C4-2B (cell line): Measurements from ENCODE around the gene NUP210.

Source experiments
- H3K27ac ChIP-seq: fragments of 450-650 bp; 2 replicates; pipeline ENCODE4 v1.5.1; 2017
- CTCF ChIP-seq: fragments of 450-650 bp; conservative IDR thresholded peaks from 2 replicates; pipeline ENCODE4 v1.5.1; 2017; ENCODE audit warnings: mild to moderate bottlenecking
- ZFX ChIP-seq: fragments of 450-650 bp; IDR thresholded peaks from 2 replicates; pipeline ENCODE4 v1.6.1; 2017

Gene NUP210

DNA sequence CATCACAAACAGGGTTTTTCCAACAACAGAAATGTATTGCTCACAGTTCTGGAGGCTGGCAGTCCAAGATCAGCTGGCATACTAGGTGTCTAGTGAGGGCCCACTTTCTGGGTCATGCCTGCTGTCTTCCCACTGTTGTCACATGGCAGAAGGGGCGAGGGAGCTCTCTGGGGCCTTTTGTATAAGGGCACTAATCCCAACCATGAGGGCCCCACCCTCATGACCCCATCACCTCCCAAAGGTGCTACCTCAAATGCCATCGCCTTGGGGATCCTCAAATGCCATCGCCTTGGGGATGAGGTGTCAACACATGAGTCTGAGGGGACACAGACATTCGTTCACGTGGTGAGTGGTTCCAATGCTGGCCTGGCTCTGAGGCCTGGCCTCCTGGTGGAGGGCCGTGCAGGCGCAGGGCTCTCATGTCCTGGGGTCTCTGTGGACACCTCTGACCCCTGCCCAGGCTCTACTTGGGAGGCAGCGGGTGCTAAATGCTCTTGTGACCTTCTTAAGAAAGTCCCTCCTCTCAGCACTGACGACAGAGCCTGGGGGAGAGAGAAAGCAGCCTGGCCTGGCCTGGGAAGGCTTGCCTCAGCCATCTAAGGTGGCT is 16.8 kb downstream of the NUP210 start:
- no peak overlapping the region for H3K27ac ChIP-seq
- TF ChIP-seq CTCF: no peak
- TF ChIP-seq ZFX: no peak

GRCh38 chr3:13401149-13401548 is 19.0 kb downstream of the NUP210 start:
- H3K27ac ChIP-seq: no peak overlapping the region
- TF ChIP-seq CTCF (no peak), ZFX (no peak)

- TF ChIP-seq ZFX (no peak), CTCF (no peak)
- no peak overlapping the region for H3K27ac ChIP-seq
Measured at GRCh38 chr3:13400114-13400673, 19.9 kb downstream of the NUP210 start.

DNA sequence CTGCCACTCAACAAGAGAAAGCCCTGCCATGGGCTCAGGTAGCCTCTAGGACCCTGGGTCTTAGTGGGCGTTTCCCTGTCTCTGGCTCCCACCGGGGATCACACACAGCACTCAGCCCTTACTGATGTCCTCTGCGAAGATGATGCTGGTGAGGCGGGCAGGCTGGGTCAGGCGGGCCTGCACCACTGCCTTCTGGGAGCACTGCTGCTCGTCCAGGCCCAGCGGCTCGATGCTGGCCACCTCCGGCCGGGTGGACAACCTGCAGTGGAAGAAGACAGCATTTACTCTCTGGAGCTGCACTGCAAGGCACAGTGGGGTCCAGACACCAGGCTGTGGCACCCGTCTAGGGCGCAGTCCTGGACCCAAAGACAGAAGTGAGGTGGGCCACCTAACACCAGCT is 20.5 kb downstream of the NUP210 start:
- TF ChIP-seq ZFX (no peak), CTCF (no peak)
- no peak overlapping the region for H3K27ac ChIP-seq

GRCh38 chr3:13397316-13397715 is 22.8 kb downstream of the NUP210 start:
- peak overlapping the region; percentile 23 for H3K27ac ChIP-seq
- TF ChIP-seq CTCF (no peak), ZFX (no peak)

- TF ChIP-seq CTCF (no peak), ZFX (no peak)
- no peak overlapping the region for H3K27ac ChIP-seq
Measured at GRCh38 chr3:13394363-13394762, 25.8 kb downstream of the NUP210 start.

DNA sequence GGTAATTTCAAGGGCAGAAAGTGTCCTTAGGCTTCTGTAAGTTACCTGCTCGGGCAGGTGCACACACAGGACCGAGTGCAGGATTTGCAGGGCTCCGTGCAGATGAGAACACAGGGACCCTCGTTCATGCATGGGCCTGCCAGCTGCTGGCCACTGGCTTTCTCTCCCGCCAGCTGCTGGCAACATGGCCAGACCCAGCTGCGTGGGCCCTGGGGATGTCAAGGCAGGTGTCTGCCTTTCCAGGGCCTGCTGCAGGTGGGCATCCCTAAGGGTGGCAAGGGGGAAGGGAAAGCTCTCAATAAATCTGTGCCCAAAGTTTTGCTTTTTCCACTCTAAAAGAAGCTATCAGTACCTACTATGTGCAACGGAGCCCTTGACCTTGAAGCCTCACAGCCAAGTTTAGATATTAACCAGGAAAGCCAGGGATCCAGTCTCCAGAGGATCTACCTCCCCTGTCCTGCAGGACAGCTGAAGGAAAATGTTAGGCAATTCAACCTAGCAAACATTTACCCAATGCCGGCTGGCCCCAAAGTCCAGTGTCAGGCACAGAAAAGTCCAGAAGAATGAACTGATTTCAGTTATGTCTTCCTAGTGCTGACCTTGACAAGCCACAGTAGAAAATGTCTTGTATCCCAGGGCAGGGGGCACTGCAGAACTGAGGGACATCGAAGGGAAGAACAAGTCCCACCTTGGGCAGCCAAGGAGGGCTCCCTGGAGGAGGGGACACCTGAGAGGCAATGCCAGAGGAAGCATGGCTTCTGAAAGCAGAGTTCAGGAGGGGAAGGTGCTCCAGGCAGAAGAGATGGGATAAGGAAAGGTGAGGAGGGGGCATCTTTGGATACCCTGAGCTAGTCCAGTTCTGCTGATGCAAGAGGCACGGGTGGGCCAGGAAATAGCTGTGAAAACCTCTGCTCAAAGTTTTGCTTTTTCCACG is 26.4 kb downstream of the NUP210 start:
- TF ChIP-seq ZFX (no peak), CTCF (no peak)

More for the DNA sequence above, 26.4 kb downstream of the NUP210 start:
- H3K27ac ChIP-seq: no peak overlapping the region
